Adrenal gland (tissue), 5 donors: ENCODE data around the gene SHOC2.

Experiments
- POLR2A ChIP-seq, 2 donors: fragments of 450-650 bp; IDR thresholded peaks; one replicate each; pipeline ENCODE4 v1.6.1; 2017; ENCODE audit warnings: antibody characterized with exemption in 2 of 2, mild to moderate bottlenecking in 2 of 2, moderate library complexity in 1 of 2
- TF ChIP-seq, protein P1 (sequence below), 6 experiments: fragments of 450-650 bp in 4 of 6; fragments of 200-600 bp in 2 of 6; sonication (generic) in 1 of 6; IDR thresholded peaks; 1 replicate in 5 of 6; 2 replicates in 1 of 6; pipeline versions ENCODE4 v1.5.1 to v1.8.0; 2016 to 2021; ENCODE audit warnings: antibody characterized with exemption in 6 of 6, mild to moderate bottlenecking in 2 of 6, moderate library complexity in 1 of 6
- donor health status: DM: no; HTN: no; CAD: no.

- TF ChIP-seq, protein P1, sequence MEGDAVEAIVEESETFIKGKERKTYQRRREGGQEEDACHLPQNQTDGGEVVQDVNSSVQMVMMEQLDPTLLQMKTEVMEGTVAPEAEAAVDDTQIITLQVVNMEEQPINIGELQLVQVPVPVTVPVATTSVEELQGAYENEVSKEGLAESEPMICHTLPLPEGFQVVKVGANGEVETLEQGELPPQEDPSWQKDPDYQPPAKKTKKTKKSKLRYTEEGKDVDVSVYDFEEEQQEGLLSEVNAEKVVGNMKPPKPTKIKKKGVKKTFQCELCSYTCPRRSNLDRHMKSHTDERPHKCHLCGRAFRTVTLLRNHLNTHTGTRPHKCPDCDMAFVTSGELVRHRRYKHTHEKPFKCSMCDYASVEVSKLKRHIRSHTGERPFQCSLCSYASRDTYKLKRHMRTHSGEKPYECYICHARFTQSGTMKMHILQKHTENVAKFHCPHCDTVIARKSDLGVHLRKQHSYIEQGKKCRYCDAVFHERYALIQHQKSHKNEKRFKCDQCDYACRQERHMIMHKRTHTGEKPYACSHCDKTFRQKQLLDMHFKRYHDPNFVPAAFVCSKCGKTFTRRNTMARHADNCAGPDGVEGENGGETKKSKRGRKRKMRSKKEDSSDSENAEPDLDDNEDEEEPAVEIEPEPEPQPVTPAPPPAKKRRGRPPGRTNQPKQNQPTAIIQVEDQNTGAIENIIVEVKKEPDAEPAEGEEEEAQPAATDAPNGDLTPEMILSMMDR (IDR thresholded peaks at IDR 0.05) = no peak
- TF ChIP-seq POLR2A (IDR thresholded peaks at IDR 0.05) = no peak
Observed at GRCh38 chr10:110951381-110951780, 32.0 kb downstream of the SHOC2 start.
